ENCODE measurements around the gene SPPL3.

SPPL3 gene

DNA sequence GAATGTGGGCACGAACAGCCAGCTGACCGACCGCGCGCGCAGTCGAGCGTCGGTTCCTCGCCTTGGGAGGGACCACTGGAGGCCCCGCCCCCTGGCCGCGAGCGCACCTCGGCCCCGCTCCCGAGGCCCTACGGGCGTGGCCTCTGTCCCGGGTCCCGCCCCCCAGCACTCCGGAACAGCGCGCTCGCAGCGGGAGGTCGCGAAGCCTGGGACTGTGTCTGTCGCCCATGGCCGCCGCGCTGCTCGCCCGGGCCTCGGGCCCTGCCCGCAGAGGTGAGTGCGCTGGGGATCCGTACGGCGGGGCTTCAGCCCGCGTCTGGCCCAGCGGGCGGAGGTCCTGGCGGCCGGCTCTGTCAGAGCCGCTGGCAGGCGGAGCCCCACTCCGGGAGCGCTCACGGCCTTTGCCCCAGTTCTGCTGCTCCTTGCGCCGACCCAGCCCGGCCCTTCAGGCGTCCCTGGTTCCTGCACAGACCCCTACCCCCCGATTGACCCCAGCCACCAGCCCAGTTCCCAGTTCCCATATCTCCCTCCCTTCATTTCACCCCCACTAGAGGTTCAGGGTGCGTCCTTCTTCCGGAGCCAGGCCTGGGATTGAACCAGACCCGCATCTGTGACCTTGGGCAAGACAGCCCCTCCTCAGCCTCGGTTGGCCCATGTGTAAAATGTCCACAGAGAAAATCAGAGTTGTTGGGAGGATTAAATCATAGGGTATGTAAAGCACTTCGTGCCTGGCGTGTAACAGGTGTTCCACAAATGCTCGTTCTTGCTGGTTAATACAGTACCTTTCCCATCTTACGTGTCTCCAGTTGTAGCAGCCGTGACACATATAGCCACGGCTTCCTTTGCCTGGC is 178.3 kb downstream of the SPPL3 start, which contains the start of gene ACADS:
TSS of gene ACADS (plus strand) at position 168 of the 851 bp plus-strand sequence. CDS start at position 228, 60 bp downstream.
- Histone ChIP-seq H3K4me3 (ENCODE audit: low read length) (peak within 1 kb of the TSS; percentile 89), H3K36me3 (ENCODE audit: control insufficient read depth, insufficient read depth, low read length, severe bottlenecking) (peaks cover 41% of the 10 kb centered on the region), H3K9ac (ENCODE audit: low read length) (peak within 1 kb of the TSS; percentile 91), H3K9me3 (ENCODE audit: control insufficient read depth, low read length) (no peaks in the 10 kb centered on the region), H3K27me3 (replicated peaks; ENCODE audit: control insufficient read depth, insufficient read depth, low read length) (no peaks in the 10 kb centered on the region), H3K4me1 (ENCODE audit: control insufficient read depth, insufficient read depth, low read length) (peaks cover 41% of the 10 kb centered on the region)
- peak; percentile 91 for DNase-seq (ENCODE audit: low read depth)

DNA sequence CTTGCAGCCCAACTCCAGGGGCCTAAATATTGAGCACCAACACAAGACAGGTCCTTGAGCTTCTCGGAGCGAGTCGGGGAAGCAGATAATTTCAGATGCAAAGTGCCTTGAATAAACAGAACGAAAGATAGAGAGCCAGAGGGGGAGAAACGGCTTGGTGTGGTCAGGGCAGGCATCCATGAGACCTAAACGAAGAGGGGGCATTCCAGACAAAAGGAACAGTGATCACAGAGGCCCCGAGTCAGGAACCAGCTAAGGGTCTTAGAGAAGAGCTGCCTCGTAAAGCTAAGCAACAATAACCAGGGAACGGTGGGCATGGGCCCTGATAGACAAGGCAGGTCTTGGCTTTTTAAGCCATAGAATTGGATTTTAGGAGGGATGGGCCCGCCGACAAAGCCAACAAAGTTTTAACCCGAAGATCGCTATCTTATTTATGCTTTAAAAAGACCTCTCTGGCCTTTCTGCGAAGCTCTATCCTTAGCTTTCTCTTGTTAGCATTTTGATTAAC is 179.0 kb downstream of the SPPL3 start:
- no peak for DNase-seq (ENCODE audit: low read depth)
- Histone ChIP-seq H3K36me3 (ENCODE audit: control insufficient read depth, insufficient read depth, low read length, severe bottlenecking) (peaks cover 36% of the 10 kb centered on the region), H3K4me1 (ENCODE audit: control insufficient read depth, insufficient read depth, low read length) (peaks cover 48% of the 10 kb centered on the region)

DNA sequence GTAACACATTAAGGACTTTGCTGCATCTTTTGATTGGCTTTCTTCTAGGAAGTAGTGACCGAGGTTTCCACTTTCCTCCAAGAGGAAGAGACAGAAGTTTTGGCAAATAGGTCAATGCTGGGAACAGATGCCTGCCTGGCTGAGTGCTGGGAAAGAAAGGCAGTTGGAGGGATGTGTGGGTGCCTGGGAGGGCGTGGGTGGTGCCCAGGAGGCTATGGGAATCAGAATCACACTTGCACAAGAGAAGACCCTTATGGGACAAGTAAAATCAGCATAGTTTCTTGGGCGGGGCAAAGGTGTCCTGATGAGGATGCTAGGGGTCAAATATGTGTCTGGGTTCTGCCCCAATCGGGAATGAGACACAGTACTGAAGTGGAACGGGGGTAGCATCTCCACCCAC is 179.4 kb downstream of the SPPL3 start:
- peaks cover 37% of the 10 kb centered on the region for H3K36me3 ChIP-seq (ENCODE audit: control insufficient read depth, insufficient read depth, low read length, severe bottlenecking)
- H3K27me3 ChIP-seq (replicated peaks; ENCODE audit: control insufficient read depth, insufficient read depth, low read length) = no peaks in the 10 kb centered on the region
- no peak for DNase-seq (ENCODE audit: low read depth)
- H3K9ac ChIP-seq (ENCODE audit: low read length) = no peak overlapping the region
- no peak overlapping the region for H3K4me3 ChIP-seq (ENCODE audit: low read length)
- peaks cover 52% of the 10 kb centered on the region for H3K4me1 ChIP-seq (ENCODE audit: control insufficient read depth, insufficient read depth, low read length)
- no peaks in the 10 kb centered on the region for H3K9me3 ChIP-seq (ENCODE audit: control insufficient read depth, low read length)

More for the DNA sequence above, 179.0 kb downstream of the SPPL3 start:
- Histone ChIP-seq H3K4me3 (ENCODE audit: low read length) (peak overlapping the region; percentile 89), H3K9ac (ENCODE audit: low read length) (peak overlapping the region; percentile 91), H3K9me3 (ENCODE audit: control insufficient read depth, low read length) (no peaks in the 10 kb centered on the region), H3K27me3 (replicated peaks; ENCODE audit: control insufficient read depth, insufficient read depth, low read length) (no peaks in the 10 kb centered on the region)

DNA sequence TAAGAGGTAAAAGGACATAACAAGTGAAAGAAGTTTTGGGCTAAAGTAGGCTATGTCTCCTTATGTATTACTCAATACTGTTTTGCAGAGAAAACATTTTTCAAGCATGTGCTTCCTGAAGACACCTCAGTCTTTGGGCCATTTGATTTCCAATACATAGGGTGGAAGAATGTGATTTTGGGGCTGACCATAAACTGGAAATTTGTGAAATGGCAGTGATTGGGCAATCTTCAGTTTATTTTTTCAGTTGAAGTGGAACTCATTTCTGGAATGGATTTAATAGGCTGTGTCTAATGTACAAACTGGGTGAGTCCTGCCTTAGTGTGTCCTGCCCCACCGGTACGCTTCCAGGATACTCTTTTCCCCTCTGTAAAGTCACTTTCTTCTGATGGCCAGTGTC is 181.4 kb downstream of the SPPL3 start:
- no peaks in the 10 kb centered on the region for H3K27me3 ChIP-seq (replicated peaks; ENCODE audit: control insufficient read depth, insufficient read depth, low read length)
- H3K9ac ChIP-seq (ENCODE audit: low read length) = peak overlapping the region; percentile 13
- H3K4me1 ChIP-seq (ENCODE audit: control insufficient read depth, insufficient read depth, low read length) = peaks cover 64% of the 10 kb centered on the region
- H3K9me3 ChIP-seq (ENCODE audit: control insufficient read depth, low read length) = no peaks in the 10 kb centered on the region
- peaks cover 38% of the 10 kb centered on the region for H3K36me3 ChIP-seq (ENCODE audit: control insufficient read depth, insufficient read depth, low read length, severe bottlenecking)
- H3K4me3 ChIP-seq (ENCODE audit: low read length) = peak overlapping the region; percentile 4
- peak; percentile 61 for DNase-seq (ENCODE audit: low read depth)

DNA sequence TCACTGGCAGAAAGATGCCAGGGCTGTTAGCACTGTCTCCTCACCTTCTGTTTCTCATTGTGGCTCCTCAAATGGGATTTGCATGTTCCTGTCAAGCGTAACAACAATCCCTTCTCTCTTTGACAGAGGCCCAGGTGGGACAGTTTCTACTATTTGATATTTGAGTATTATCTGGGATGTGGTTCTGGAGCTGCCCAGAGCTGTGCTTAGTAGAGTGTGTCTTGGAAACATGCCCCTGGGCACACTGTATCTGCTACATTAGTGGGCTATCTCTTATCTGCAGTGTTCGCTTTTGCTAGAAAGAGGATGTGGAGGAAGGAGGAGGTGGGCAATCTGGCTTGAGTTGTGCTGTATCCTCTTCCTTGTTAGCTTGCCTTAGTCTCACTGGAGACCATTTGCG is 182.3 kb downstream of the SPPL3 start:
- no peak for DNase-seq (ENCODE audit: low read depth)
- Histone ChIP-seq H3K9me3 (ENCODE audit: control insufficient read depth, low read length) (no peaks in the 10 kb centered on the region), H3K36me3 (ENCODE audit: control insufficient read depth, insufficient read depth, low read length, severe bottlenecking) (peaks cover 36% of the 10 kb centered on the region), H3K27me3 (replicated peaks; ENCODE audit: control insufficient read depth, insufficient read depth, low read length) (no peaks in the 10 kb centered on the region), H3K9ac (ENCODE audit: low read length) (peak overlapping the region; percentile 77), H3K4me1 (ENCODE audit: control insufficient read depth, insufficient read depth, low read length) (peaks cover 61% of the 10 kb centered on the region), H3K4me3 (ENCODE audit: low read length) (no peak overlapping the region)

DNA sequence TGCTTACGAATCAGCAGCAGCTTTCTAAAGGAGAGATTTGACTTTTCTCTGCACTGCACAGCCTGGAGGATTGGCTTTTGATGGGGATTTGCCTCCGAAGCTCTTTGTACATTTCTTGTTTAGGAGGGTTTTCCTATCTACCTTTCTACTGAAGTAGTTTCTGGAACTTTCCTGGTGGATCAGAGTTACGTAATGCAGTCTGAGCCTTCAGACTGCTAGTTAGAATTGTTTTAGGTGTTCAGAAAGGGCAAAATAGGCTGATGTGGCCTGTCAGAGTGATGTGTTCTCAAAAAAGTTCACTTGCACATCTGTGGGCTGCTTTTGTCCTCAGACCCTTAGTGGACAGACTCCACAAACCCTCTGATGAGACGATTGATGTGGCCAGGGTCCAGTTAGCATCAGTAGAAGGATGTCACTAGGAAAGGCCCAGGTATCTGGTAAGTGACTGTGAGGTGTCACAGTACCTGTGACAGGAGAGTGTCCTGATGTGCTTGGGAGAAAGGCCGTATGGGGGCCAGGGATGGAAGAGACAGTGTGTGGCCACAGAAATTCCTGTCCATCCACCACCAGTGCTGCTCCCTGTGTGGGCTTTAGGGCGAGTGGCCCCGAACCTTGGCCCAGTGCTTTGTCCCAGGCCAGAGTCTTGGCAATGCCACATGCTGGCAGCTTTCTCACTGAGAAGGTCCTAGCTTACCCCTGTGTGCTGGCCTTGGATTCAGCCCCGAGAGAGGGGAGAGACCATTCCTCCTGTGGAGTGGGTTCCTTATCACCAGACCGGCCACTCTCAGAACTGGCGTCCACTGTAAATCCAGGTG is 183.0 kb downstream of the SPPL3 start:
- H3K9ac ChIP-seq (ENCODE audit: low read length) = peak overlapping the region; percentile 77
- peak overlapping the region; percentile 43 for H3K4me3 ChIP-seq (ENCODE audit: low read length)
- H3K36me3 ChIP-seq (ENCODE audit: control insufficient read depth, insufficient read depth, low read length, severe bottlenecking) = peaks cover 43% of the 10 kb centered on the region
- peaks cover 56% of the 10 kb centered on the region for H3K4me1 ChIP-seq (ENCODE audit: control insufficient read depth, insufficient read depth, low read length)
- no peak for DNase-seq (ENCODE audit: low read depth)
- no peaks in the 10 kb centered on the region for H3K27me3 ChIP-seq (replicated peaks; ENCODE audit: control insufficient read depth, insufficient read depth, low read length)
- H3K9me3 ChIP-seq (ENCODE audit: control insufficient read depth, low read length) = no peaks in the 10 kb centered on the region

DNA sequence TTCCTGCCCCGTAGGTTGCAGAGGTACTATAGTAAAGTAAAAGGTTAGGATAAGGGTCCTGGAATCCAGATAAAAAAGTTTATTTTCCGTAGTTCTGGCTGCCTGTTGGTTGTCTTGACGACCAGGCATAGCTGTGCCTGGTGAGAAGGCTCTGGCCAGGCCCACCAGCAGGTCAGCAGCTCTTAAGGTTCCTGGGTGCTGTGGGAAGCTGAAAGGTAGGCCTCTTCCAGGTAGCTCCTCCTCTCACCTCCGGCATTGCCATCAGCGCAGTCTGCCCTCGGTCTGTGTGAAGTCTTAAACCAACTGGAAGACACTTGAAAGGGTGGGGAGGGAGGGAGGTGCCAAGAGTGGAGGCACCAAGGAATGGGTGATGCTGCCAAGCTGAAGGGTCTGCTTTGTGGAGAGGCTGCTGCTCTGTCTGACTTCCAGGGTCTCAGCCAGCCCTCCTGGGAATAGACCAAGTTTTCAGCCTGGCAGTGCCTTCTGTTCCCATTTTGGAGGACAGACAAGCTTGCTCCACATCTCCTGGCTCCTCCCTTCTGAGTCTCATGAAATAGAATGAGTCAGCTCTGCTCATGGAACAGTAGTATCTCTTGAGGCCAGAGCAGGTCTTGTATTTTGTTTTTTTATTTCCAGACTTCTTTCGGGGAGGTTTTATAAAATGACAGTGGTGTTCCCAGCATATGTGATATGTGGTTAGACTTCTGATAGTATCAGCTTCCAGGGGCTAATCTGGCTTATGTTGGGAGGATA is 183.7 kb downstream of the SPPL3 start:
- Histone ChIP-seq H3K36me3 (ENCODE audit: control insufficient read depth, insufficient read depth, low read length, severe bottlenecking) (peaks cover 49% of the 10 kb centered on the region), H3K4me1 (ENCODE audit: control insufficient read depth, insufficient read depth, low read length) (peaks cover 56% of the 10 kb centered on the region)
- peak; percentile 90 for DNase-seq (ENCODE audit: low read depth)

DNA sequence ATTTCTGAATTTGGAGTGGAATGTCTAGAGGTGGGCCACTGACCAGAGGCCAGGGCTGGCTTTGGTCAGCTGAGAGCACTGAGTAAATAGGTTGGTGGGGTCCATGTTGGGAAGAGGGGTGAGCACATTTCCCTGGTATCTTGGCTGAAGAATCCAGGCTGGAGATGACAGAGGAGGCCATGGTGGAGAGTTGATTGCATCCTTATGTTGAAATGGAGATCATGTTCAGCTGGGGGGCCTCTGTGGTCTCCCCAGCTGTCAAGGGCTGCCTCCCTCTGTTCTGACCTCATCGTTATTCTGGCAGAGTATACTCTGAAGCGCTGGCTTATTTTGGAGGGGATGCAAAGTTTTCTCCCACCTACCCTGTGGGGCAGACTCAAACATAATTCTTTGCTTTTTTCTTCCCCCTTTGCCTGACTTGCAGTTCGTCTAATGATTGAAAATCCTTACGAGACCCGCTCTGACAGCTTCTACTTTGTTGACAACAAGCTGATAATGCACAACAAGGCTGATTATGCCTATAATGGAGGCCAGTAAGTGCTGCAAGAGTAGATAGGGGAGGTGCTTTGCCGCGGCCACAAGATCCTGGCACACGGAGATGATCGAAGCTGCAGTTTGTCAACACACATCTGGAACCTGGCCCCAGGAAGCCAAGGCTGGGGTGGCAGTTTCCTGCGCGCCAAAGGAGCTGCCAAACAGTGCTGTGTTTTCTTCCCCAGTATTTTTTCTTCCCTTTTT is 184.5 kb downstream of the SPPL3 start:
- peaks cover 56% of the 10 kb centered on the region for H3K36me3 ChIP-seq (ENCODE audit: control insufficient read depth, insufficient read depth, low read length, severe bottlenecking)
- H3K9ac ChIP-seq (ENCODE audit: low read length) = no peak overlapping the region
- no peaks in the 10 kb centered on the region for H3K9me3 ChIP-seq (ENCODE audit: control insufficient read depth, low read length)

More for the DNA sequence above, 183.7 kb downstream of the SPPL3 start:
- peak overlapping the region; percentile 77 for H3K9ac ChIP-seq (ENCODE audit: low read length)
- H3K27me3 ChIP-seq (replicated peaks; ENCODE audit: control insufficient read depth, insufficient read depth, low read length) = no peaks in the 10 kb centered on the region
- H3K4me3 ChIP-seq (ENCODE audit: low read length) = peak overlapping the region; percentile 43
- no peaks in the 10 kb centered on the region for H3K9me3 ChIP-seq (ENCODE audit: control insufficient read depth, low read length)

DNA sequence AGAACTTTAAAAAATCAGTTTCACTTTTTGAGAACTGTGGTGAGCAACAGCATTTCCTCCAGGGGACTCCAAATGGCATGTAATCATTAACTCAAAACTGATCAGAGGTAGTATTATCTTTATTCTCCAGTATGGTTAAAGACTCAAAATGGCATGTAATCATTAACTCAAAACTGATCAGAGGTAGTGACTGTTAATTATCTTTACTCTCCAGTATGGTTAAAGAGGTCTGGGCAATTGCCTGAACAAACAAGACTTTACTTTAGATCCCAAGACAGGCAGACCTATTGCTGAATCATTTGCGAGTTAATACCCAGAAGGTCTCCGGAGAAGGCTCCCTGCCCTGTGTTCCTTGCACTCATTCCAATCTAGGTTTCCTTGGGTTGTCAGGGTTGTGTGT is 185.1 kb downstream of the SPPL3 start:
- H3K9ac ChIP-seq (ENCODE audit: low read length) = peak overlapping the region; percentile 9
- peaks cover 50% of the 10 kb centered on the region for H3K4me1 ChIP-seq (ENCODE audit: control insufficient read depth, insufficient read depth, low read length)
- peaks cover 56% of the 10 kb centered on the region for H3K36me3 ChIP-seq (ENCODE audit: control insufficient read depth, insufficient read depth, low read length, severe bottlenecking)
- no peak overlapping the region for H3K4me3 ChIP-seq (ENCODE audit: low read length)
- no peak for DNase-seq (ENCODE audit: low read depth)
- no peaks in the 10 kb centered on the region for H3K27me3 ChIP-seq (replicated peaks; ENCODE audit: control insufficient read depth, insufficient read depth, low read length)
- H3K9me3 ChIP-seq (ENCODE audit: control insufficient read depth, low read length) = no peaks in the 10 kb centered on the region

More for the DNA sequence above, 184.5 kb downstream of the SPPL3 start:
- peaks cover 50% of the 10 kb centered on the region for H3K4me1 ChIP-seq (ENCODE audit: control insufficient read depth, insufficient read depth, low read length)
- no peaks in the 10 kb centered on the region for H3K27me3 ChIP-seq (replicated peaks; ENCODE audit: control insufficient read depth, insufficient read depth, low read length)
- no peak overlapping the region for H3K4me3 ChIP-seq (ENCODE audit: low read length)
- no peak for DNase-seq (ENCODE audit: low read depth)

DNA sequence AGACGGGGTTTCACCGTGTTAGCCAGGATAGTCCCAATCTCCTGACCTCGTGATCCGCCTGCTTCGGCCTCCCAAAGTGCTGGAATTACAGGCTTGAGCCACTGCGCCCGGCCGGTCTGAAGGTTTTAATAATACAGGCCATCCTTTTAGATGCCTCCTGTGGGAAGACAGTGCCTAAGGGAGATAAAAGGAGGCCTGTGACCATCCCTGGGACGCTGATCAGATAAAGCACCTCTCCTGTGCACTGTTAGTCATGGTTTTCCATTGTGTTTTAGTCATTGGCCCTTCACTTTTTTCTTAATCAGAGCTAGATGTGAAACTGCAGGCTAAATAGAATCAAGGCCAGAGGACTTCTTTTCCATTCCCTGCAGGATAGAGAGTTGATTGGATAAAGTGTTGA is 186.1 kb downstream of the SPPL3 start:
- Histone ChIP-seq H3K4me3 (ENCODE audit: low read length) (no peak overlapping the region), H3K36me3 (ENCODE audit: control insufficient read depth, insufficient read depth, low read length, severe bottlenecking) (peaks cover 64% of the 10 kb centered on the region)

More for the DNA sequence above, 186.1 kb downstream of the SPPL3 start:
- no peaks in the 10 kb centered on the region for H3K9me3 ChIP-seq (ENCODE audit: control insufficient read depth, low read length)
- no peaks in the 10 kb centered on the region for H3K27me3 ChIP-seq (replicated peaks; ENCODE audit: control insufficient read depth, insufficient read depth, low read length)
- no peak for DNase-seq (ENCODE audit: low read depth)
- no peak overlapping the region for H3K9ac ChIP-seq (ENCODE audit: low read length)
- H3K4me1 ChIP-seq (ENCODE audit: control insufficient read depth, insufficient read depth, low read length) = peaks cover 45% of the 10 kb centered on the region
